NCI-H1694 (cell line): ENCODE data around the gene KPNA3.
"Not testable (repeated sequence)": the region's sequence is repeated elsewhere in the genome, so short reads cannot be mapped to it uniquely, and the experiment has no call there.

Source experiments
- DNase-seq: peaks from one replicate; lab custom pipeline; 2025; lab: John Stamatoyannopoulos, UW

Gene KPNA3

GRCh38 chr13:49806126-49806536 lies 13.6 kb upstream of the KPNA3 start:
- no peak for DNase-seq

GRCh38 chr13:49803047-49803446 lies 10.6 kb upstream of the KPNA3 start:
- not testable (repeated sequence) for DNase-seq

- DNase-seq: no peak
Observed at GRCh38 chr13:49802426-49802825, 9.9 kb upstream of the KPNA3 start.

DNA sequence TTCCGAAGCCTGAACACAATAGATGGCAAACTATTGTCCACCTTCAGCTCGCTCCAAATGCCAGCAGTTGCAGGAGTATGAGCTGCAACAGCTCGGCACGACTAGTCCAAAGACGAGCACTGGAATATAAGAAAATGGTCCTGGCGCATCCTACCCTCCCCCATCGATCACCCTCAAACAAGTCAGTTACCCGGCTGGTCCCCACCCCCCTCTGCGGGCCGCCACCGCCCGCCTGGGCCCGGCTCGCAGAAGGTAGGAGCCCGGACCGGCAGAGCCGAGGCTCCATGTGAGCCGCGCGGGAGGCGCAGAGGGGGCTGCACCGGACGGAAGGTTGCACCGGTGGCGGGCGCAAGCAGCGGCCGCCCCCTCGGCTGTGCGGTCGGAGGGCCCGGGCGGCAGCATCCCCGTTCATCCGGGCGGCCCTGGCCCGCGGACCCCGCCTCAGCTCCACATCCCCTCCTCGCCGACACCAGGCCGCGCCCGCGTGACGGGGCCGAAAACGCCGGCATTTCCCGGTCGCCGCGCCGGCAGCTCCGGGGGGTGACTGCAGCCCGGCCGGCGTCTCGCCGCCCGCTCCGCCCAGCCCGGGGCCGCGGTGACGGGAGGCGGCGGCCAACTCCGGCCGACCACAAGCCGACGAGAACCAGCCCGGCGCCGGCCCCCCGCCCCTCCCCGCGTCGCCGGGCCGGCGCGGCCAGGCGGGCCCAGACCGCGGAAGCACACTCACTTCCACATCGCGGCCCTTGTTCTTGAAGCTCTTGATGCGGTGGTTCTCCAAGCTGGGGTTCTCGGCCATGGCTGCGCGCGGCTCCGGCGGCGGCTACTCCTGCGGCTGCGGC lies 552 bp downstream of the KPNA3 start:
- DNase-seq: no peak

DNA sequence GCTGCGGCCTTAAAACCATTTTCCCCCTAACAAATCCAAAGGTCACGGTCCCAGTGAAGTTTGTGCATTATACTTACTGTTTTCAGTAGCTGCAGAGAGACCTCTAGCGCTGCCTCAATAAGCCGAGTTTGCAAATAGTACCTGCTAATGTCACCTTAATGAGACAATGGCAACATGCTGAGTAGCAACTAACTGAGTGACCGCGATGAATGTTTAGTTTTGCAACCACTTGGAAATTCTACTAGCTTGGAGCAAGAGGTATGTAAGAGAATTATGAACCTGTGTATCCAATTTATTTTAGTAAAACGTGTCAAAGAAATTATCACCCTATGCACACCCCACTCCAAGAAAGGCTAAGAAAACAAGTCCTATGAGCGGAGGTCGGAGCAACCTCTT lies 1.2 kb downstream of the KPNA3 start:
- DNase-seq: peak; percentile 7

GRCh38 chr13:49789968-49790367 lies 2.5 kb downstream of the KPNA3 start:
- DNase-seq: no peak

GRCh38 chr13:49786401-49787008 lies 6.0 kb downstream of the KPNA3 start:
- no peak for DNase-seq

- no peak for DNase-seq
Observed at GRCh38 chr13:49784886-49785570, 7.5 kb downstream of the KPNA3 start.

- no peak for DNase-seq
Observed at GRCh38 chr13:49783865-49784264, 8.6 kb downstream of the KPNA3 start.

DNA sequence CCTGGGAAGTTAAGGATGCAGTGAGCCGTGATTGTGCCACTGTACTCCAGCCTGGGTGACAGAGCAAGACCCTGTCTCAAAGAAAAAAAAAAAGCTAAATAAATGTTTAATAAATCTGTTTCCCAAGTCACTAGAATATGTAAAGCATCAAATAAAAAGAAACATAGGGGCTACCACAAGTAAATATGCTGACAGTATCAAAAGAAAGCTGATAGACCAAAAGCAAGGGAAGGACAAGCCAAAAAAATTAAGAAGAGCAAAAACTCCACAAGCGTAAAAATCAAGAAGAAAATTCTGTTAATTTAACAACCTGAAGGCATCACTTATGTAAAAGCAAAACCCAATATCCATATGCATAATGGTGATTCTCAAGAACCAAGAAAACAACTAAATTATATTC lies 9.7 kb downstream of the KPNA3 start:
- DNase-seq: no peak

DNA sequence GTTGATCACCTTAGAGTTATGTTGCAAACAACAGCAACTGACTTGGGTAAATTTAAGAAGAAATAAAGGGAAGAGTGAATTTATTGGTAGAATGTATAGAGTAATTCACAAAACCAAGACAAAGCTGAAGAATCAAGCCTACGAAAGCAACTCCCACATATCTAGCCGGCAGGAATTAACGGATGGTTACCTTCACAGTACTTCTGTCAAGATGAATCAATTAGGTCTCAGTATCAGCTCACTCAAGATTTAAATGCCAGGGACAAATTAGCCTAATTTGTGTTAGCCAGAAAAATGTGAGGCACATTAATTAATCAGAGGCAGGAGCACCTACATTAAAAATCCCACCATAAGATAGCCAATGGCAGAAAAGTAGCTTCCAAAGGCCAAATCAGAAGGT lies 10.7 kb downstream of the KPNA3 start:
- DNase-seq: no peak

- no peak for DNase-seq
Observed at GRCh38 chr13:49779721-49780120, 12.8 kb downstream of the KPNA3 start.

DNA sequence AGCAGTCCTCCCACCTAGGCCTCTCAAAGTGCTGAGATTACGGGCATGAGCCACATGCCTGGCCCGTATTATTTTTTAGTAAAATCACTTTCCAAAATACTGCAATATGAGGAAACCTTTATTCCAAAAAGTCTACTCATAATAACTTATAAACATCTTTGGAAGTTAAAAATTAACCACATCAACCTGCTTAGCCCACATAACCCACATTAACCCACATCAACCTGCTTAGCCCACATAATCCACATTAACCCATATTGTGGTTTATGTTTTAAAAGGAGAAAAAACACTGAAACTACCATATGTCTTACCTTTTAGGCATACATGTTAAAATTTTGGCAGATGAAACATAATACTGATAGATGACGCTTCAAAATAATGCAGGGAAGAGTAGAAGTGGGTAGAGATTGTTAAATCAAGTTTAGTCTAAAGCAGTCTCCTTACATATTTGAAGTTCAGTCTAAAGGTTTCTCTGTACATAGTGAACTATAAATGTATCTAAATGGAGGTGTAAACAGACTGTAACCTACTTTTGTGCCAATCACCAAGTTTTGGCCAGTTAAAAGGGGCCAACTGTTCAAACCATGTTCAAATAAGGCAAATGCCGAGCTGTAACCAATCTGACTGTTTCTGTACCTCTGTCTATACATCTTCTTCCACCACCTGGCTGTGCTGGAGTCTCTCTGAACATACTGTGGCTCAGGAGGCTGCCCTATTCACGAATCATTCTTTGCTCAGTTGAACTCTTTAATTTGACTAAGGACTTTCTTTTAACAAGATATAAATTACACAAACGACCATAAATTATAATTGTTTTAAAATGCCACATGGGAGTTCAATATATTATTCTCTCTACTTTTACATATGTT lies 14.5 kb downstream of the KPNA3 start:
- DNase-seq: no peak

DNA sequence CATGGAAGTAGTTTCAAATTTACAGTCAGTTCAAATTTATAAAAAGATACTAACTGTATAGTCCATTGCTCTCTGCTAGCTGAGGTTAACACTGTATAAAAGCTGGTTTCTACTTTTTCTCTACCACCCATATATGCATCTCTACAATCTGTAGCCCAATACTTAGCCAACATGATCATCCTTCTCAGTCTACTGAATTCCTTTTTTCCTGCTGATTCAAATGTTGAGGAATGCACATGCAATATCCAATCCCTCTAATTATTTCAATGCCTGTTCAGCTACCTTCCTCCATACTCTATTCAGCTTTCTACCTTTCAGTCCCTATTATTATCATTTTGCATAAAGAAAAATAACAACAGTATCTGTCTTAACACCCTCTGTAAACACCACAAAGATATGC lies 15.6 kb downstream of the KPNA3 start:
- DNase-seq: no peak

DNA sequence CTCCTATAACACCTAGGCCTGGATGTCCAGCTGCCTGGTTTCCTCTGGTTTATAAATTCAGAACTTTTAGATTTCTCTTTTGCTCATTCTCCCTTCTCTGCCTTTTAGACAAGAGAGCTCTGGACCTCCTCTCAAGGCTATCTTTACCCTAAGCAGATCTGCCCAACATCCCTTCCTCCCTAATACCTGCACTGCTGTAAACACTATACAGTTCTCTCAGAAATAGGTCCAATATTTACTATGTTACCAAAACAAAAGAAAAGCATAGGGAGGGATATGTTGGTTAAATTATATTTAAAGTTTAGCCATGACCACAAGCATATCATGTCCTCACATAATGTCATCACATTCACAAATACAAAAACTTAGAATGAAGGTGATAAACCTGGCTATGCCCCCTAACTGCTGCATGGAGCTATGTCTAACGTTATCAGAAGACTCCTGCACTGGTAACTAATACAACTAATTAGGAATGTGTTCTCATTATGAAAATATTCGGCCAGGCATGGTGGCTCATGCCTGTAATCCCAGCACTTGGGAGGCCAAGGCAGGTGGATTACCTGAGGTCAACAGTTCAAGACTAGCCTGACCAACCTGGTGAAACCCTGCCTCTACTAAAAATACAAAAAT lies 18.0 kb downstream of the KPNA3 start:
- no peak for DNase-seq

GRCh38 chr13:49772828-49773227 lies 19.7 kb downstream of the KPNA3 start:
- no peak for DNase-seq

- DNase-seq: not testable (repeated sequence)
Observed at GRCh38 chr13:49761811-49762210, 30.7 kb downstream of the KPNA3 start.

DNA sequence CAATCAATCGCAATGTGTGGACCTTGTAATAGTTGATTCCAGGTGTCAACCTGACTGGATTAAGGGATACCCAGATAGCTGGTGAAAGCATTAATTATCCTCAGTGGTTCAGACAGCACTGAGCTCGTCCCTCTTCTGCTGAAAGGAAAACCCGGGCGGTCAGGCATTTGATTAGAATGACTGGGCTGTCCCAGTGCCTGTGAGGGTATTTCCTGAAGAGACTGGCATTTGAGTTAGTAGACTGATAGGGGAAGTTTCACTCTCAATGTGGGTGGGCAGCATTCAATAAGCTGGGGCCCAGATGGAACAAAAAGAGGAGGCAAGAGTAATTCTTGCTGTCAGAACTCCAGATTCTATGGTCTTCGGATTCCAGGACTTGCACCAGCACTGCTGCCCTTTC lies 31.9 kb downstream of the KPNA3 start:
- DNase-seq: no peak

- no peak for DNase-seq
Observed at GRCh38 chr13:49759503-49759902, 33.0 kb downstream of the KPNA3 start.

GRCh38 chr13:49756263-49756662 lies 36.2 kb downstream of the KPNA3 start:
- DNase-seq: no peak

- DNase-seq: no peak
Observed at GRCh38 chr13:49754146-49754545, 38.3 kb downstream of the KPNA3 start.

DNA sequence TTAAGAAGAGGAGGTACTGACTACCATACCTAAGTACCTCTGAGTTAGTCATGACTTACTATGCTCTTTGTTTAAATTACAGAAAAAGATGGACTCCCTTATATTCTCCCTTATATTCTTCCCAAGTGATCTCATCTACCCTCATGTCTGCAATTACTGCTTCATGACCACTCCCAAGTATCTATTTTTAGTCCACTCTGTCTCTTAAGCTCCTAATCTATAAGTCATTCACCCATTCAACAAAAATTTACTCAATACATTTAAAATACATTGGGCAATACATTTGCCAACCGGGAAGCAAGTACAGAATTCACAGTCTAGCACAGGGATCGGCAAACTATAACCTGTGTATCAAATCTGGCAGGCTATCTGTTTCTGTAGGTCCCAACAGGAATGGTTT lies 42.6 kb downstream of the KPNA3 start:
- DNase-seq: no peak
